HG03095 (cell line): ENCODE data around the gene IDE.
A peak's percentile ranks its signal among the peaks of the same experiment; 100 is the strongest.
"Not testable (repeated sequence)": the region's sequence is repeated elsewhere in the genome, so short reads cannot be mapped to it uniquely, and the experiment has no call there.

Source experiments
- ATAC-seq: cut with Tn5 transposase; IDR thresholded peaks from one replicate; pipeline ENCODE4 v1.9.1; 2021; ENCODE audit warnings: moderate library complexity; ENCODE audit not compliant: unreplicated experiment

Gene IDE

DNA sequence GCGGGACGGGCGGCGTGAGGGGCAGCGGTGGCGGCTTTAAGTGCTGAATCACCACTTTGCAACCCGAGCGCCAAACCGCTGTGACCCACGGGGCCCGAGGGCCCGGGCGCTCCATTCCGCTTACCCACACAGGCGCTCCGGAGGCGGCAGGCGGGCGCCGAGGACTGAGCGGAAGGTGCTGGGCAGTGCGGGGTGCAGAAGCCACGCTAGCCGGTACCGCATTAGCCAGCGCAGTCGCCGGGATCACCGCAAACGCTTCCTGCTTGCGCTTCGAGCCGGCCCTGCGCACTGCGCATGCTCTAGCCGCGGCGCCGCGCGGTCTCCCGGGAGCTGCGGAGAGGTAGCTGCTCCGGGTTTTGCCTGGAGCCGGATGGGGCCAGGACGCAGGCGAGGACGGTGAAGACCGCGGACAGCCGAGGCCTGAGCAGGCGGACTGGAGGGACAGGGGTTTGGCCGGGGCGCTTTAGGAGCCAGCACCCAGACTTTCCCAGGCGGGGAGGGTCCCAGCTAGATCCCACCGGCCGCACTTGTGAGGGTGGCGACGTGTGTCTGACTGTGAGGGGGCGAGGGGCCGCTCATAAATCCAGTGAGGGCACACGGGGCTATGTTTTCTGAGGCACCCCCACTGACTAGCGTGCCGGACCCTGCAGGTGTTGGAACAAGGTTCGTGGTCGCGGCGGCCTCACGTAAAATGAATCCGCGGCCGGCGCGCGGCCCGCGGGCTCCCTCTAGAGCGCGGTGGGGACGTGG, at the start of gene IDE:
Gene IDE (minus strand): TSS at position 296 of the 750 bp plus-strand sequence. CDS start 74 bp downstream, at position 222.
- ATAC-seq, result peak; percentile 68

DNA sequence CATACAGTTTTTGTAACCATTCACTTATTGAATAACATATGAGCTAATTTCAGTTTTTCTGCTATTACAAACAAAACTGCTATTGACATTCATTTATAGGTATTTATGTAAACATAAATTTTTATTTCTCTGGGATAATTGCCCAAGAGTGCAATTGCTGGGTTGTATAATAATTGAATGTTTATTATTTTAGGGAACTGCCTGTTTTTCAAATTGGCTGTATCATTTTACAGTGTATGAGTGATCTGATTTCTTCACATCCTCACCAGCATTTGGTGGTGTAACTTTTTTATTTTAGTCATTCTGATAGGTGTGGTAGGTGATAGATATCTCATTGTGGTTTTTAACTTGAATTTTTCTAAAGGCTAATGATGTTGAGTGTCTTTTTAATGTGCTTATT, 45.5 kb upstream of the IDE start:
- ATAC-seq, result no peak

DNA sequence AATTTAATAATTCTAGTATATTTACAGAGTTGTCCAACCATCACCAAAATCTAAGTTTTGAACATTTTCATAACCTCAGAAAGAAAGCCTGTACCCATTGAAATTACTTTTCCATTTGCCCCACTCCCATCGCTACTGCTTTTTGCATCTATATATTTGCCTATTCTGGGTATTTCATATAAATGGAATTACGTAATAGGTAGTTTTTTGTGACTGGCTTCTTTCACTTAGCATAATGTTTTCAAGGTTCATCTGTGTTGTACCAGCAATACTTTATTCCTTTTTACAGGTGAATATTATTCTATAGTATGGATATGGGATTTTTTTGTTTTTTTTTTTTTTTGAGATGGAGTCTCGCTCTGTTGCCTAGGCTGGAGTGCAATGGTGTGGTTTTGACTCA, 41.6 kb upstream of the IDE start:
- no peak for ATAC-seq

DNA sequence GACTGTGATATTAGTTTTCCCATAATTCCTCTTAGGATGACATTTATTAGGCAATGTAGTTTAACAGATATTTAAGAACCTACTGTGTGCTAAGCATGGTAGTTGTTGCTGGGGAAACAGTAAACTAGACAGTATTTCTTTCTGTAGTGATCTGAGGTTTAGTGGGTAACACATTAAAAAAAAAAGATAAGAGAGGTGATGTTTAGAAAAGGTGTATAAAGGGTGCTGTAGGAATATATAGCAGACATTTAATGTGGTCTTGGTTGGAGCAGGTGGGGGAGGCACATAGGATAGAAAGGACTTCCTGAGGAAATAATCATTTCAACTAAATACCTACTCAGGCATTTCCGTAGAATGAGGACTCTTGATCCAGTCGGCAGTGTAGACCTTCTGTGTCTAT, 30.9 kb upstream of the IDE start:
- ATAC-seq, result no peak

DNA sequence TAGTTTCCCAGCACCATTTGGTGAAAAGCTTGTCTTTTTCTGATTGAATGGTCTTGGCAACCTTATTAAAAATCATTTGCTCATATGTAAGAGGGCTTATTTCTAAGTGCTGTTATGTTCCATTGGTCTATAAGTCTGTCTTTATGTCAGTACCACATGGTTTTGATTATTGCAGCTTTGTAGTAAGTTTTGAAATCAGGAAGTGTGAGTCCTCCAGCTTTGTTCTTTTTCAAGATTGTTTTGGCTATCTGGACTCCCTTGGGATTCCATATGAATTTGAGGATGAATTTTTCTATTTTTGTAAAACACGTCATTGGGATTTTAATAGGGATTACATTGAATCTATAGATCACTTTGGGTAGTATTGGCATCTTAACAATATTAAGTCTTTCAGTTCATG, 24.4 kb upstream of the IDE start:
- no peak for ATAC-seq

DNA sequence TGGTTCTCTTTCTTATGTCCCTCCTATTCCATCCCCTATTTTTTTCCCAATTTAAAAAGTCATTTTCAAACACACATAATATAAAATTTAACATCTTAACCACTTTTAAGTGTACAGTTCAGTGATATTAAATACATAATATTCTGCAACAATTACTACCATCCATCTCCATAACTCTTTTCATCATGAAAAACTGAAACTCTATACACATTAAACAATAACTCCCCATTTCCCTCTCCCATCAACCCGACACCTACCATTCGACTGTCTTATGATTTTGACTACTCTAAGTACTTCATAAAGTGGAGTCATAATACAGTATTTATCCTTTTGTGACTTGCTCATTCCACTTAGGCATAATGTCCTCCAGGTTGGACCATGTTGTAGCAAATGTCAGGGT, 21.6 kb upstream of the IDE start:
- no peak for ATAC-seq

DNA sequence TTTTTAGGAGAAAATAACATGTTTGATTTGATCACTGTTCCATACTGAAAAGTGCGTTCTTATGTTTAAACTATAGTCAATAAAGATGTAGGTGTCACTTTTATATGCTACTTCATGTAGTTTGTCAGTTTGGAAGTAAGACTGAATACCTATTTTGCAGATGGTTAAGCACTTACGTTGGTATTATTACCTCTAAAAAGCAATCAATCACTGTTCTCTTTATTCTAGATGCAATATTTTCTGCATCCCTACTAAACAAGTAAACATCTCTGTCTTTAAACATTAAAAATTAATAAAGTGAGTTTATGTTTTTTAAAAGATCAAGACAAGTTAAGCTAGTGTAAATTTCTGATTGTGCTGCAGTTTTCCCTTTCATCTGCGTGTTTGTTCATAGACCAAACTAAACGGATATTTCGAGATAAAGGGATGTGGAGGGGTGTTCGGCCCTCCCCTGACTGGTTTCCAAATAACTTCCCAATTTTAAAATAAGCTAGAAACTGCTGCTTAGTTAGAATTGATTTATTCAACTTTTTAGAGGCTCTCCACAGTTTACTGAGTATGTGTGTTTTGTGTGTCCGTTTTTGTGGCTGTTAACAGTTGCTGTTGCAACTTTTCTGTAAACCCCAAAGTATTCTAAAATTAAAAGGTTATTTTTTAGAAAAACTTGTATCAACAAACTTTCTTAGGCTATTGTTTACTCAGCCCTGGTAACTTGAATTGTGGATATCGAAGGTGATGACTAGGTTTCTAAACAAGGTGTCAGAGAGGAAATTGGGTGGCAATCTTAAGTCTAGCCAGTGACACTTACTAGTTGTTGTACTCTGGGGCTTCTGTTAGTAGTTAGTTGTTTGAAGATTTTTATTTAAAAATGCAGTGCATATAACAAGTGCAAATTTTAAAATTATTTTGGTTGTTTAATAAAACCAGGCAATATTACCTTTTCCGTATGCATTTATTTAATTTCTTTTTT, 20.0 kb upstream of the IDE start:
- ATAC-seq, result no peak

DNA sequence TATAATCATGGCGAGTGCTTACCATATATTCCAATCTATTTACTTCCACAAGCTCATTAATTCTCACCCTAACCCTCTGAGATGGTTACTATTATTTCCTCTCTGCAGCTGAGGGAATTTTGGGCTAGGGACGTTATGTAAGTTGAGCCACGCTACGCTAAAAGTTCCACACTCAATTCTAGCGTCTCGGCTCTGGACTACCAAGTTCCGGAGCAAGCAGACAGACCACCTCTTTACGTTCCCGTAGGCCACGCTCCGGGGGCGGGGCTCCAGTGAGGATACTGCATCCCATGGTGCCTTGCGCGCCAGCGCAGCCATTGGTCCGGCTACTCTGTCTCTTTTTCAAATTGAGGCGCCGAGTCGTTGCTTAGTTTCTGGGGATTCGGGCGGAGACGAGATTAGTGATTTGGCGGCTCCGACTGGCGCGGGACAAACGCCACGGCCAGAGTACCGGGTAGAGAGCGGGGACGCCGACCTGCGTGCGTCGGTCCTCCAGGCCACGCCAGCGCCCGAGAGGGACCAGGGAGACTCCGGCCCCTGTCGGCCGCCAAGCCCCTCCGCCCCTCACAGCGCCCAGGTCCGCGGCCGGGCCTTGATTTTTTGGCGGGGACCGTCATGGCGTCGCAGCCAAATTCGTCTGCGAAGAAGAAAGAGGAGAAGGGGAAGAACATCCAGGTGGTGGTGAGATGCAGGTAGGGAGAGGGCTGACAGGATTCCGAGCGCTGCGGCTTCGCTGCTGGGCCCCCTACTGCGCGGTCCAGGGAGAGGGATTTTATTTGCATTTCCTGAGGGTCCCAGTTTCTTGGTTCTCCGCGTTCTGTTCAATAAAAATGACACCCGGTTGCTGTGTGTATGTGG, 19.1 kb upstream of the IDE start, which contains the start of gene KIF11:
Gene KIF11 (plus strand): TSS at position 370 of the 858 bp plus-strand sequence. CDS start 246 bp downstream, at position 616.
- ATAC-seq, result peak; percentile 71

DNA sequence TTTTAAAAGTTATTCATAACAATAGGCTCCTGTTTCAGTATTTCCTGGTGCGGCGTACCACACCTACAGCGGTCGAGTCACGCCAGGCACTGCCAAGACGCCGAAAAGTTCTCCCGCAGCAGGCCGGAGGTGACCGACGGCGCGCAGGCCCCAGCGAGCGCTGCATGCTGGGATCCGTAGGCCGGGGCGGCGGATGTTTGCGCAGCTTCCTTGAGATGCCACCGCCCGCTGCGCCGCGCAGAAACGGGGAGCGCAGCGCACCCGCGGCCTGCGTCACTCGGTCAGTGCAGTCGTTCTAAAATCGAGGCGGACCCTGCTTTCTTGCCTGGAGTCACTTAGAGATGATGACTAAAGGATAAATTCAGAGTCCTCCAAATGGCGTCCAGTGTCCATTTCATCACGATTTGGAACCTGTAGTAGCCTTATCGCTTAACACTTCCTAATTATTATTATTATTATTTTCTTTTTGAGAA, 17.7 kb upstream of the IDE start:
- ATAC-seq, result peak; percentile 75

DNA sequence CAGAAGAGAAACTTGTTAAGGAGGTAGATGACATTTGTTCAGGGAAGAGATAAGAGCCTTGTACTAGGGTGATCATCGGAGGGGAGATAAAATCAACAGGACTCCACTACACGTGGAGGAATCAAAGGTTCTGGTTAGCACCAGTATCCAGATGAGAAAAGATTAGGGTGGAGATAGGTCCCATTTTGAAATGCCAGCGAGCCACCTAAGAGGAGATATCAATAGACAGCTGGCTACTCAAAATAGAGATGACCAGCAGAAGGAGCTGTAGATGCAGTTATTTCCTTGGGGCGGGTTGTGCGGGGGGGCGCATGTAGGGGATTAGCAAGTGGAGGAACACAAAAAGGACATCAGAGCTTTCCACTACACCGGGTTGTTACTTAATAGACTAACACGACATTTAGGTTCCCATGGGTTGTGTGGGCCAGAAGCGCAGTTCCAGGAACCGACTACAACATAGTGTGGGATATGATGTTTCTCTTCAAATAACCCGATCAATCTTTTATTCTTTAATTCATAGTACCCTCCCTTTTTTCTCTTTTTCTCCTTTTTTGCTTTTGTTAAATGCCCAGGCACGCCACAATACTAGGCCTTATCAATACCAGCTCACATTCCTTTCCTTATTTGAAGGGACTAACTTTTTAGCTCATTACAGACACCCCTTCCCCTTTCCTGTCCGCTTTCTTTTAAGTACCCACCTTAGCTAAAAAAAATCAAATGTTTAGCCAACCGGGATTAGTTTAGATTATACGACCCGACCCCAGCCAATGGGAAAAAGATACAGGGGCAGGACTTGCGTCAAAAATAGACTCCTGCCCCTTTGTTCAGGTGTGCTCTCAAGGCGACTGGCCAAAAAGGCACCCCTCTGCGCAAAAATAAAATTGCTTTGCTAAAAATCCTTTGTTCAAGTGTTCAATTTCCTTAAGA, 17.0 kb upstream of the IDE start:
- peak; percentile 8 for ATAC-seq

DNA sequence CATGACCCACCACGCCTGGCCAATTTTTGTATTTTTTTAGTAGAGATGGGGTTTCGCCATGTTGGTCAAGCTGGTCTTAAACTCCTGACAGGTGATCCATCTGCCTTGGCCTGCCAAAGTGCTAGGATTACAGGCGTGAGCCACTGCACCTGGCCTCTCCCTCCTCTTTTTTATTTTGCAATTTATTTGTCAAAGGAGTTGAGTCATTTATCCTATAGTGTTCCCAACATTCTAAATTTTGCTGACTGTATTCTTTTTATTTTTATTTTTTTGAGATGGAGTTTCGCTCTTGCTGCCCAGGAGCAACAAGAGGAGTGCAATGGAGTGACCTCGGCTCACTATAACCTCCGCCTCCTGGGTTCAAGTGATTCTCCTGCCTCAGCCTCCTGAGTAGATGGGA, 8.5 kb upstream of the IDE start:
- ATAC-seq, result not testable (repeated sequence)

DNA sequence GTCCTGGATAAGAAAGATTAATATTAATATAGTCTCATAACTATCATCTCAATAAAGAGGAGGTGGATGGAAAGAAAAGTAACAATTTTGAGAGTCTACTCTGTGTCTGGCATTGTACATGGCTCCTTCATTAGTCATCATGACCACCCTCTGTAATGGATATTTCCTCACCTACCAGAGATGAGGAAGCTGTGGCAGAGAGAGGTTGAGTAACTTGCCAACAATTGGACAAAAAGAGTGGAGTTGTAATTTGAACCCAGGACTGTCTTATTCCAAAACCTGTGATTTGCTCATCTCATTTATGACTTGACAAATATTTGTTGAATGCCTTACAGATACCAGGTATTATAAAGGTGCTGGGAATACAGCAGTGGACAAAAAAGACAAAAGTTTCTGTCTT, 2.1 kb upstream of the IDE start:
- ATAC-seq, result no peak

DNA sequence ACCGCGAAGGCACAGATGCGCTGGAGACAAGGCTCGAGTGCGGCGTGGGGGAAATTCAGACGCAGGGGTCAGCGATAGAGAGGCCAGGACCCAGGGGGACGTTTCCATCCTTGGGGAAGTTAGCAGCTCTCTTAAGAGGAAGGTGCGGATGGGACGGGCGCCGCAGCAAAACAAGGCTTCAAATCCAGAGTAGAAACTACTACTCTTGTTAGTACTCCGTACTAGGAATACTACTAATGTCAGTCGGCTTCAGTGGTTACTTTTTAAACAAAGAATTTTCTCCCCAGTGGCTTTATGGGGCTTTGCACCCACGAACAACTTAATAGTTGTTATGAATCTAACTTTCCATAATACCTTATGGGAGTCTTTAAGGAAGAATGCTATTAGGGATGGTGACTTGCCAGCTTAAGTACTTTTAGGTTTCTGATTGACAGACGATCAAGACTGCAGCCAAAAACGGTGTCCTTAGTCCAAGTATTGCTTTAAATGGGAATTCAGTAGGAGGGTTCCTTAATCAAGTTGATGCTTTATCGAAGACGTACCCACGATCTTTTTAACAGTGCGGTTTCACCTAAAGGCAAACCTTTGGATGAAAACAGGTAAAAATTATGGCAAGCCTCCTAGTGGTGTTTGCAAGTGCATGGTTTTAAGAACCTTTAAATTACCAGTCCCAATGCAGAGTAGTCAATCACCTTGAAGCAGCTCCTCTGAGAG, 812 bp upstream of the IDE start:
- peak; percentile 21 for ATAC-seq

DNA sequence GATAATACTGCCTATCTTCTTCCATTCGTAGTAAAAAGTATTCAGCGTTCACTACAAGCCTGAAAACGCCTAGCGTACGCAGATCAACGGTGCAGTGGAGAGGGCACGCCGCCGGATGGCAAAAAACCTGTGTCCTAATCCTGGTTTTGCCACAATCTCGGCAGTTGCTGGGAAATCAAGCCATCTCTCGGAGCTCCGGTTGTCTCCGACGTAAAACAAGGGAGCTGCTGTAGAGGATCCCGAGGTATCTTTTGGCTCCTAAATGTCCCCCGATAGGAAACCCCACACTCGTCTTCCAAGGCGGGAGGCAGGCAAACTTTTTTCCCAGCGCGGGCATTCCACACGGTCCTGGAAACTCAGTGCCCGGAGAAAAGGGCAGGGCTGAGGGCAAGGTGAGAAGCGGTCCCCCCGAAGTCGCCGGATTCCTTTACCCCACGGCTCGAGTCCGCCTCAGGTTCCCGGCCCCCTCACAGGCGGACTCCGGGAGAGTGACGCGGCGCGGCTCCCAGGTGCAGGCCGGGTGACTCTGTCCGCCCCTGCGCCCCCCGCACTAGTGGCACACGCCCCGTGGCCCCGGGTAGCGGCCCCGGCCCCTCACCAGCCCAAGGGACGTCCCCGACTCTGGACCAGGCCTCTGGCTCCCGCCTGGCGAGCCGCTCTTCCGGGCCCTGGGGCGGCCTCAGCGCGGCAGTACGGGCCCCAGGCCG, 649 bp downstream of the IDE start:
- no peak for ATAC-seq

DNA sequence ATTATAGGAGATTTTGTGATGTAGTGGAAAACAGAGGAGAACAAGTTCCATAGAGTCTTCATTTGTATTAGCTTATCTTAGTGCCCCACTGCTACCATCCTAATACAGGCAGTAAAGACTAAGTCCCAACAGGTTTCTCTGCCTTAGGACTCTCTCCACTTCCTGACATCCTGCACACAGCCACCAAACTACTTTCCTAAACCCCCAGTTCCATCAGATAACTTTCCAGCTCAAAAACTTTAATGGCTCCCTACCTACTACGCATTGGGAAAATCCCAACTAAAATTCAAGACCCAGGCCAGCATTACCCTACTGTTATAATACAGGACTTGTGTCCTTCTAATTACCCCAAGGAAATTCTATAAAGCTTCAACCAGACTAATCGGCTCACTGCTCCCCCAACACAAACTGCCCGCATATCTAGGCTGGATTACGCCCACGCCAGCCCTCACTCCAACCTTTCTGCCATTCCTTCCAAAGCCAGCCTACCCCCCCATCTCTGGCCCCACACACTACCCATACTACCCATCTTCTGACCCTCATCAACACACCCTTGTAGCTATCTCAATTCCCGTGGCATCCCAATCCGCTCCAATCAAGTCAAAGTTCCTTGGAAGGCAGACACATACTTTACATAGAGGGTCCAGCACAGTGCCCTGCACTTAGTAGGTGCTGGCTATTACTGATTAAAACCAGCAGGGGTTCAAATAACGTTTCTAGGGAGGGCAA, 1.4 kb downstream of the IDE start:
- no peak for ATAC-seq

DNA sequence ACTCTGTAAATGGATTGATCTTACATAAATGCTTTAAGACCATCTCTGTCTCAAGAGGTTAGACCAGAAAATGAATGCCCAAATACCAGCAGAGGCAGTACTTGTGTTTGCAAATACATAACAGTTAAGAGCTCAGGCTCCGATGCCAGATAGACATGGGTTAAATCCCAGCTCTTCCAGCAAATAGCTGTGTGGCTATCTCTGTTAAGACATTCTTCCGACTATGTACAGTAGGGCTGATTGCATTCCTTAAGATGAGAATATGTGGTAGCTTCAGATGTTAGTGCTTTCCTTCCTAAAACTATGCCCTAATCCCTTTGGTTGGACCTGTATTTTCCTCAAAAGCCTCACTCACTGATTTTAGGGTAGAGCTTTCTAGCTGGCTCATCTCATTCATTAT, 2.2 kb downstream of the IDE start:
- no peak for ATAC-seq

DNA sequence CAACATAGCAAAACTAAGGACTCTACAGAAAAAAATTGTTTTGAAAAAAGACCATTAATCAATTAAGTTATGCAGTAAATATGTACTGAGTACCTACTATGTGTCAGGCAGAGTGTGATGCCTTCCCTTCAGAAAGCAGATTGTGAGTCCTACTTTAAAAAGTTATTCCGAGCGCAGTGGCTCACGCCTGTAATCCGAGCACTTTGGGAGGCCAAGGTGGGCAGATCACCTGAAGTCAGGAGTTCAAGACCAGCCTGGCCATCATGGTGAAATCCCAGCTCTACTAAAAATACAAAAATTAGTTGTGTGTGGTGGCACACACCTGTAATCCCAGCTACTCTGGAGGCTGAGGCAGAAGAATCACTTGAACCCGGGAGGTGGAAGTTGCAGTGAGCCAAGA, 4.2 kb downstream of the IDE start:
- not testable (repeated sequence) for ATAC-seq

DNA sequence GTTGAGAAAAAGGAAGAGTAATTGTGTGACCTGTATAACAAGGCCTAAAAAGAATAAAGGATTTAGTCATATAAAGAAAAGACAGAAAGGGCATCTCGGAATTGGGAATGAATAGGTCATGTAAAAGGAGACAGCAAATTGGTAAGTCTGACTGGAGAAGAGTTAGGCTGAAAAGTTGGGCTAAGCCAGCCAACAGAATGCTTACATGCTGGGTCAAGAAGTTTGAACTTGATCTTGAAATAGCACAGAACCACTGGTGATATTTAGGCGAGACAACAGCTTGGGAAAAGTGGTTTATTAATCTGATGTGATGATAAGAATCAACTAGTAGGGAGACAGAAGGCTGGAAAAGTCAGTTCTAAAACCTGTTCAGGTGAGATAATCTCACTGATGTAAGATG, 4.8 kb downstream of the IDE start:
- ATAC-seq, result no peak
